ENCODE measurements around the gene MUL1.
A peak's percentile ranks its signal among the peaks of the same experiment; 100 is the strongest.
"Not testable (repeated sequence)": the region's sequence is repeated elsewhere in the genome, so short reads cannot be mapped to it uniquely, and the experiment has no call there.

Gene MUL1

DNA sequence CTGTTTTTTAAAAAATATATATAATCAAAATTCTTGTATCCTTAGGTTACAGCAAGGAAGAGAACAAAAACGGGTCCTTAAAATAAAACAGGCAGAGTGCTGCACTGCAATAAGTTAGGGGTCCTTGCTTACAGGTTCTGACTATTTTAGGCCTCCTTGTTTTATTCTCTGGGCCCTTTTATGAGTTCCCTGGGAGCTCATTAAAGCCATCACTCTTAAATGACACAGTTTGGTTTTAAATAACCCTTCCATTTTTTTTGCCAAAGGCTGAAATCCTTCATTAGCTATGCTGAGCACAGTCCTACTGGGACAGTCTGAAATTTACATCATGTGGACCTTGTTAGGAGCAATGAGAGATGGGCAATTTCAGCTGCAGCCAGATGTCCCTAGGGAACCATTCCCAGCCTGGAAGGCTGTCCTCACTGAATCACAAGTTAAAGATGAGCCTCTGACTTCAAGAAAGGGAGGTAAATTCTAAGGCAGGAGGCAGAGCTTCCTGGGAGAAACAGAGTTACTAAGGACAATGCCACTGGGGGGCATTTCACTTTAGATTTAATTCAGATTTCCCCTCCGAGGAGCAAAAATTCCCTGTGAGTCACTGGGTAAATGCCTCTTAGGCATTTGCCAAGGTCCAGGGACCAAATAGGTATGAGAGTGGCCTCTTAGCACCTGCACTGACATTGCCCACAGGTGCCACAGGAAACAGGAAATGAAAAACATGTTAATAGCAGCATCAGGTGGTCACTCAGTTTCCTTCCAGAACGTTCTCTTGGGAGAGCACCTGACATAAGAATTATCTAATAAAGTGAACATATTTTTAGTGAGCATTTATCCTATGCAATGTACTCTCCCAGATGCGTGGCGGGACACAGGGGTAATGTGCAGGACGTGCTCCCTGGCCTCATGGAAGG is 3.8 kb upstream of the MUL1 start:
- no peak for DNase-seq

DNA sequence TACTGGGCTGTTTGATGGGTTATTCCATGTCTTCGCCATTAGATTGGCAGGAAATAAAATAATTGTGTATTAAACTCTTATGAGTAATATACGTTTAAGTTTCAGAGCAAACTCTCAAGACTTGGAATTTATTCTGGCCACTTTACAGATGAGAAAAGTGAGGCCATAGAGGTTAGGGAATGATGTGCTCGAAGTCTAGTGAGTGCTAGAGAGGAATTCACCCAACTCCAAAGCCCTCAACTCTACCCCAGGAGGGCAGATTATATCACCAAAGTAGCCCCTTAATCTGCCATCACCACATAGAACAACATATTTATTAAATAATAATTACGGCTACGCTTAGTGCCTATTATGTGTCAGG is 440 bp upstream of the MUL1 start:
- no peak for DNase-seq

GRCh38 chr1:20507248-20507563 is 745 bp downstream of the MUL1 start:
- no peak for DNase-seq

DNA sequence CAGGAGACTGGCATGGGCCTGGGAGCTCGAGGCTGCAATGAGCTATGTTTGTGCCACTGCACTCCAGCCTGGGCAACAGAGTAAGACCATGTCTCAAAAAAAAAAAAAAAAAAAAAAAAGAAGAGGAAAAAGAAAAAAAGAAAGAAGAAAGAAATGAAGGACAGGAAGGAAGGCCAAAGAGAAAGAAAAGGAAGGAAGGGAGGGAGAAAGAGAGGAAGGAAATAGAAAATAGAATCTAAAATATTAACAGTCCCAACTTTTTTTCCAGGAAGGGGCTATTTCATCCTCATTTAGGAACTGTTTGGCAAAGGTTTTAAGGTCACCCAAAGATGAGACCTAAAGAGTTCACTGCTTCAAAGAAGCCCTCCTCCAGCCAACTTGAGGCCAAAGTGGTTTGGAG is 2.5 kb downstream of the MUL1 start:
- DNase-seq = no peak

DNA sequence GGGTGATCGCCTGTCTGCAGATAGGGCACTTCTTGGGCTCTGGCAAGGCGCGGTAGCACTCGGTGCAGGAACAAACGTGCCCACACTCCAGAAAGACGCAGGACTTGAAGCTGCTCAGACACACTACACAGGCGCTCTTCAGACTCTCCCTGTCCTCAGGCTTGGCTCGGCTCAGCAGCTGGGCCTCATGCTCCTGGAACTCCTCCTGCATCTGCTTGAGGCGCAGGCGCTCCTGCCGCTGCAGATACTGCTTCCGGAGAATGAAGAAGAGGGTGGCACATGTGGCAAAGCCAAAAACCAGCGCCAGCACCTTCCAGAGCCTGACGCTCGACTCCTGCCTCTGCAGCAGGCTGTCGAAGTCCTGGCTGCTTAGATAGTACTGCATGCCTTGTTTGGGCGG is 7.2 kb downstream of the MUL1 start:
- no peak for DNase-seq

- no peak for DNase-seq
These were observed 8.2 kb downstream of the MUL1 start for GRCh38 chr1:20499718-20500117.

- DNase-seq = no peak
These were observed 8.8 kb downstream of the MUL1 start for GRCh38 chr1:20499105-20499504.

DNA sequence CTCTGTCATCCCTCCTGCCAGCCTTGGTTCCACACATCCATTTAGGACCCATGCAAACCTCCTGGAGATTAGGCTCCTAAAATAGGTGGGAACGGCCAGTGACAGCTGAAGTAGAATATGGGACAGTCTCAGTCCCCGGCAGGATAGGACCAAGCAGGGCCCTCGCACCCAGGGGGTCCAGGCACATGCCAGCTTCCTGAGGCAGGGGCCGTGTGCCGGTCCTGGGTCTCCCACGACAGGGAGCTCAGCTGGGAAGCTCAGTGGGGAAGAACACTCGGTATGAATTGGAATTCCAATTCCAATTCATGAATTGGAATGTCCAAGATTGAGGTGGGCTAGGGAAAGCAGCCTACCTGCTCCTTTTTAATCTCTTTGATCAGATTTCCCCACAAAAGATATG is 9.8 kb downstream of the MUL1 start:
- DNase-seq = no peak

- DNase-seq = no peak
These were observed 10.4 kb downstream of the MUL1 start for GRCh38 chr1:20497506-20497905.

- DNase-seq = not testable (repeated sequence)
These were observed 11.1 kb downstream of the MUL1 start for GRCh38 chr1:20496725-20497383.

- DNase-seq = peak; percentile 27
These were observed 11.7 kb downstream of the MUL1 start for GRCh38 chr1:20496241-20496661.

GRCh38 chr1:20495661-20496060 is 12.3 kb downstream of the MUL1 start:
- no peak for DNase-seq

DNA sequence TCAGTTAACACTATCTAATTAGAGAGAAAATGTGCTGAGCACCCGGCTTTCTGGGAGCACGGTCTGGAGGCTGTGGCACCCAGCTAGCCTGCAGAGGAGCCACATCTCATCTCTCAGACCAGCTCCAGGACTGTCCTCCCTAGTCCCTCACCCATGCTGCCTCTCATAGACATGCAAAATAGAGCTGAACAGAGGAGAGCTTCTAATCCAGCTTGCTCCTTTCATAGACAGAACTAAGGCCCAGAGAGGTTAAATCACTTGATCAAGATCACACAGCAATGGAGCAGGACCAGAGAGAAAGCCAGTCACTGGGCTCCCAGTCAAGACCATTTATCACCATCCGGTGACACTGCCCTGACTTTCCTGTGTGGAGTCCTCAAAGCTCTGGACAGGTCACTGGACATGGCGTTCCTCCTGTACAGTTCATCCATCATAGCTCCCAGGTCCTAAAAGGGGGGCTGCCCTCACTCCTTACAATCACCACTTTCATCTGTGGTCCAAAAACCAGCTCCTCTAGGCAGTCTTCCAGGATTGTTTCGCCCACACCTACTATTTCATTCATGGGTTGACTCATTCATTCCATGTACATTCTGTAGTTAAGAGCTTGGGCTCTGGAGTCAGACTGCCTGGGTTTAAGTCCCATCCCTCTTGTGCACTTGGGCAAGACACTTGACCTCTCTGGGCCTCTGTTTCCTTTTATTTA is 13.2 kb downstream of the MUL1 start:
- DNase-seq = no peak

DNA sequence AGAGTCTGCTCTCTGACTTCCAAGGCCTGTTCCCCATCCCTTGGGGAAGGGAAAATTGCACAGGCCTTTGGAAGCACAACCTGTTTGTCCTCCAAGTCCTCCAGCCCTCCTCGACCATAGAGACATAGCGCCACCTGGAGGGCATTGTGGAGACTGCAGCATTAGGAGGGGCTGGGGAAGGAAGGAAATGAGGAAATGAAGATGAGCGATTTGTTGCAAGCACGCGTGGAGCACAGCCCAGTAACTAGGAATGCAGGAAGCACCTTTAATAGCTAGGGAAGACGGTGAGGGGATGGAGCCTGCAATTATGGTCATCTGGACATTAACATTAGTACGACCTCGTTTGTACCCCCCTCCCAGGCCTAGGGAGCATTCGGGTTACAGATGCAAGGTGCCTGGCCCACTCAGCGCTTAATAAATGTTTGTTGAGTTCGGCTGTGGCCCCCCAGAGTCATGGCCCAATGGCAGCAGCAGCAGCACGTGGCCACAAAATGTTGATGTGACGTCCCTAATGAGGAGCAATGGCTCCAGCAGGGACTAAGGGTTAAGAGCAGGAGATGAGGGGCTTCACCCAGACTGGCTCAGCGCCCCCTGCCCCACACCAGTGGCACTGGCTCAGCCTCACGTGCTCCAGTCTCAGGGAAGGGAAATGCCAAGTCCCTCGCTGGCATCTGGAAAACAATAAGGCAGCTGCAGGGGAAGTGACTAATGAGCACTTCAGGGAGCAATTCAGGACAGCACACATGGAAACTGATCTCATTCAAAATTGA is 13.9 kb downstream of the MUL1 start:
- DNase-seq = peak; percentile 87

- no peak for DNase-seq
These were observed 14.6 kb downstream of the MUL1 start for GRCh38 chr1:20493309-20493708.

- DNase-seq = no peak
These were observed 15.2 kb downstream of the MUL1 start for GRCh38 chr1:20492751-20493150.

GRCh38 chr1:20491866-20492265 is 16.1 kb downstream of the MUL1 start:
- no peak for DNase-seq

- no peak for DNase-seq
These were observed 16.8 kb downstream of the MUL1 start for GRCh38 chr1:20491178-20491577.

GRCh38 chr1:20487236-20487590 is 20.7 kb downstream of the MUL1 start:
- no peak for DNase-seq

DNA sequence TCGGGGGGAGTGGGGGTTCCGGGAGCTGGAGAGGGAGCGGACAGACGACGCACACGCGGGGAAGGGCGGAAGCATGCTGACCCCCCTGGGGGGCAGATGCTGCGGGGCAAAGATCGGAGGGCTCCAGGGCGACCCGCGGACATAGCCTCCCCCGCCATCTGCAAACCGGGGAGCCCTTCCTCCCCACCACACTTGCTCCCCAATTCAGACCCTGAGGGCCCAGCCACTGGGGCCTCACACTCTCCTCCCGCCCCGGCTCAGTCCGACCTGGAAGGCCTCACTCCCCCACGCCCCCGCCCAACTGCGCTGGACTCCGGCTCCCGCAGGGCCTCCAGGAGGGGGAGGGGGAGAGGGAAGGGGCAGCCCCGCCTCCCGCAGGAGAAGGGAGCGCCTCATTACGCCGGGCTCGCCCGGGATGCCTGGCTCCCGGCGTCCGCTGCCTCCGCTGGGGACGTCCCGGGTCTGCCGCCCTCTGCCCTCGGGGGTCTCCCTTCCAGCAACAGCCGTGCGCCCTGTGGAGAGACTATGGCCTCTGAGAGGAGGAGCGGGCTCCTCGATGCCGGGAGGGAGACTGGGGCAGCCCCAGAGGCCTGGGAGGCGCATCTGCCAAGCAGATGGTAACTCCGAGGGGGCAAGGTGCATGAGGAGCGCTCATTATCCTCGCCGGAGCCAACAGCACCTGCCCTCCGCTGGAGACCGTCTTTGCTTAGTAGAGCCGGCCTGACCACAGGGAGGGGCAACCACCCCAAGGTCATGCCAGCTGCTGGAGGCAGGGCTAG is 21.3 kb downstream of the MUL1 start:
- peak; percentile 16 for DNase-seq

DNA sequence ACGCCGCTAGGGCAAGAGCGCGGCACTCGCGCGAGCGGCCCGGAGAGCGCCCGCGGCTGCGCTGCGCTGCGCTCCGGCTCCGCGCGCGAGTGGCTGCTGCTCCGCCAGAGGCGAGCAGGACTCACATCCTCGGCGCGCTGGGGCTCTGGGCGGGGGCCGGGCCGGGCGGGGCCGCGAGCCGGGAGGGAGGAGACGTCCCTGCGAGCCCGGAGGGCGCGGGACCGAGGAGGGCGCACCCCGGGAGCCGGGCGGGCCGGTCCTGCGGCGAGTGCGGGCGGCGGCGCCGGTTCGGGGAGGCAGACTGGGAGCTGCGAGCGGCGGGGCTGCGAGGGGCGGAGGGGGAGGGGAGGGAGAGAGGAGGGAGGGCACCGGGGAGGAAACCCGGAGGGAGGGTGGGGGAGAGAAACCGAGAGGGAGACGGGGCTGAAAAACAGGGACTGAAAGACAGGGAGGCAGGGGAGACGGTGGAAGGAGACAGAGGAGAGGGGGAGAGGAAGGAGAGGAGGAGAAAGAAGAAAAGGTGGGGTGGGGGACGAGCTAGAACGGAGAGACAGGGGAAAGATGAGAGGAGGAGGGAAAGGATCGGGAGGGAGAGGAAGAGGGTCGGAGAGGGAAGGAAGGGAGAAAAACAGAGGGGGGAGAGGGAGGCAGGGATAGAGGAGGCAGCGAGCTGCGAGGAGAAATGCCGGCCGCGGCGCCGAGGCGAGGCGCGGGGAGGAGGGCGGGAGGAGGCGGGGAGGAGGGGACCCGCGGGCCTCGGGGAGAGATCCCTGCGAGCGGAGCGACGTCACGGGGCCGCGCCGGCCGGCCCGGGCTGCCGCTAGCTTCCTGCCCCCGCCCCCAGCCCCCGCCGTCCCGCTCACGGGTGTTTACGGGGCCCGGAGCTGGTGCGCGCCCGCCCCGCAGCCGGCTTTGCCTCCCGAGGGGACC is 22.2 kb downstream of the MUL1 start, which contains the start of gene CAMK2N1:
TSS of gene CAMK2N1 (minus strand) at position 684 of the 930 bp plus-strand sequence. CDS start 831 bp downstream, outside the sequence.
- peak; percentile 76 for DNase-seq
